Kidney epithelial cell (primary cell): Measurements from ENCODE around the gene TFDP3. TPM values are rescaled to one million over a fixed set of nuclear protein-coding genes. Genes with fewer than 3 reads are reported as not detected.

ENCODE experiments used
- DNase-seq: peaks from one replicate; pipeline ENCODE4 v3.0.0-alpha.2; 2010; ENCODE audit warnings: low read depth
- H3K27me3 ChIP-seq: 2 replicates; pipeline ENCODE4 v1.6.0; 2011; ENCODE audit warnings: low read length; ENCODE audit not compliant: control insufficient read depth, insufficient read depth
- H3K36me3 ChIP-seq: 2 replicates; pipeline ENCODE4 v1.5.1; 2011; ENCODE audit warnings: low read length; ENCODE audit not compliant: control insufficient read depth, insufficient read depth
- H3K4me3 ChIP-seq: 2 replicates; pipeline ENCODE4 v1.5.1; 2011; ENCODE audit warnings: low read depth, mild to moderate bottlenecking, control low read depth, low read length
- total RNA-seq: library from RNA; depleted of rRNA; stranded (reverse); fragments of >200 nt; gene quantifications from 2 replicates; pipeline ENCODE4 v1.2.3, GENCODE V29; 2015
- TF ChIP-seq, protein P1 (sequence below): IDR thresholded peaks from 2 replicates; pipeline ENCODE4 v1.5.1; 2011; ENCODE audit warnings: mild to moderate bottlenecking, moderate library complexity, low read length, control low read depth, inconsistent platforms; ENCODE audit not compliant: insufficient read depth, poor library complexity, severe bottlenecking

Gene TFDP3
- total RNA-seq, 1 donor from 2014 or later, result not detected

DNA sequence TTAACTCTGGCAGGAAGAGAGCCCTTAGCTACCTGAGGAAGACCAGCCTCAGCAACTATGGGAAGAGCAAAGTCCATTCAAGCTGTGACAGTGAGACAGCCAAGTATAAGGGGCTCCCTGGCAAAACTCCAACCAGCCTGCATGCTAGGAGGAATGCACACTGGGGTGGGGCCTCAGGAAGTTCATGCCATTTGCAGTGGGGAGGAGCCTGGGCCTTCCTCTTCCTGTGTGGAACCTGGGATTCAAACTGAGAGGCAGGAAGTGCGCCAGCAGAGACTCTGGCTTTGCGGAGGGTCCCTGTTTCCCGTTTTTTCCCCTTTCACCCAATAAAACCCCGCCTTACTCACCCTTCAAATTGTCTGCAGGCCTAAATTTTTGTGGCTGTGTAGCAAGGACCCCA, 33.0 kb downstream of the TFDP3 start:
- TF ChIP-seq, protein P1, sequence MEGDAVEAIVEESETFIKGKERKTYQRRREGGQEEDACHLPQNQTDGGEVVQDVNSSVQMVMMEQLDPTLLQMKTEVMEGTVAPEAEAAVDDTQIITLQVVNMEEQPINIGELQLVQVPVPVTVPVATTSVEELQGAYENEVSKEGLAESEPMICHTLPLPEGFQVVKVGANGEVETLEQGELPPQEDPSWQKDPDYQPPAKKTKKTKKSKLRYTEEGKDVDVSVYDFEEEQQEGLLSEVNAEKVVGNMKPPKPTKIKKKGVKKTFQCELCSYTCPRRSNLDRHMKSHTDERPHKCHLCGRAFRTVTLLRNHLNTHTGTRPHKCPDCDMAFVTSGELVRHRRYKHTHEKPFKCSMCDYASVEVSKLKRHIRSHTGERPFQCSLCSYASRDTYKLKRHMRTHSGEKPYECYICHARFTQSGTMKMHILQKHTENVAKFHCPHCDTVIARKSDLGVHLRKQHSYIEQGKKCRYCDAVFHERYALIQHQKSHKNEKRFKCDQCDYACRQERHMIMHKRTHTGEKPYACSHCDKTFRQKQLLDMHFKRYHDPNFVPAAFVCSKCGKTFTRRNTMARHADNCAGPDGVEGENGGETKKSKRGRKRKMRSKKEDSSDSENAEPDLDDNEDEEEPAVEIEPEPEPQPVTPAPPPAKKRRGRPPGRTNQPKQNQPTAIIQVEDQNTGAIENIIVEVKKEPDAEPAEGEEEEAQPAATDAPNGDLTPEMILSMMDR, result no peak
- no peak for DNase-seq
- H3K4me3 ChIP-seq, result no peak overlapping the region
- no peaks in the 10 kb centered on the region for H3K36me3 ChIP-seq
- H3K27me3 ChIP-seq, result no peaks in the 10 kb centered on the region

DNA sequence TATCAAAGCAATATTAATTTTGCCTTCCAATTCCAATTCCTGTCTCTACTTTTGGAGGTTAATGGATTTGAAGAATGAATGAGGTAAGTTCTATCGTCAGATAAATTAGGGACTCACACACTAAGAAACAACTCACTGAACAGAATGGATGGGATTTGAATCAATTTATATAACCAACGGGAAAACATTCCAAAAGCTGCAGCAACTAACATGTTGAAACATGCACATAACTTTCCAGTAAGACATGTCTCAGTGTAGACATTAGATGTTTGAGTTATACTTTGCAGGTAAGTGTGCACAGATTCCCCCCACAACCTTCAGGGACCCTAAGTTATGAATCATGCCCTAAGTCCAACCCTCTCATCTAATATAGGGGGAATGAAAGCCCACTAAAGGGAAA, 34.3 kb downstream of the TFDP3 start:
- Histone ChIP-seq H3K27me3 (no peaks in the 10 kb centered on the region), H3K36me3 (no peaks in the 10 kb centered on the region), H3K4me3 (no peak overlapping the region)
- TF ChIP-seq, protein P1, result no peak
- DNase-seq, result no peak

GRCh38 chrX:133179500-133179899, 38.7 kb downstream of the TFDP3 start:
- TF ChIP-seq, protein P1, result no peak
- no peak for DNase-seq
- Histone ChIP-seq H3K36me3 (no peaks in the 10 kb centered on the region), H3K27me3 (no peaks in the 10 kb centered on the region), H3K4me3 (no peak overlapping the region)

DNA sequence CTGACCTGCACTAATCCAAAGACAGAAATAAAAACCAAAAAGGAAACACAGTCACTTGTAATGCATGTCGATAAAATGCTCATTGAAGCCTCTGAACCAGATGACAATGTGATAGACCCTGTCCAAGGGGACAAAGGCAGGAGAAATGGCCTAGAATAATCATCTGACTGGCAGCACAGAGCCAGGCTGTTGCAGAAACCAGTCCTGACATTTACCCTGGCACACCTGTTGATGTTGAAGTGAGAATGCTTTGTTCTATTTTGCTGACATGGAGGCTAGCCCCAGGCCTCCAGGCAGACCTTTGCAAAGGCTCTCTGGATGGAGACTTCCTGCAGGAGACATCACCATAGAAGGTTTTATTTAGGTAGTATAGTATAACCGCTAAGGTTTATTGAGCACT, 41.0 kb downstream of the TFDP3 start:
- H3K4me3 ChIP-seq, result no peak overlapping the region
- H3K27me3 ChIP-seq, result no peaks in the 10 kb centered on the region
- no peak for DNase-seq
- no peaks in the 10 kb centered on the region for H3K36me3 ChIP-seq
- TF ChIP-seq, protein P1, result no peak

DNA sequence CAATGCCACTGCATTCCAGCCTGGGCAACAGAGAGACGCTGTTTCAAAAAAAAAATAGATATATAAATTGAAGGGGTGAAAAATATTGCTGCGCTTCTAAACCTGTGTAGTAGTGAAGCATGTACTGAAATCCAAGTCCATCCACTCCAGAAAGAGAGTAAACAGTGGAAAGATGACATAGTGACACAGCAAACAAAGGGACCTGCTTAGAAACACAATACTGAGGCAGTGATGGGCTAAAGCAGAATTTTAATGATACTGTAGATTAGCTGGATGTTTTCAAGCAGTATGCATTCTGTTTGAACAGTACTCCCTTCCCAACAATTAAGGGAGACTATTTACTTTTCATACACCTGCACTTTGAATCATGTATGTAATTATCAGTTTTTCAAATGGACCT, 42.5 kb downstream of the TFDP3 start:
- TF ChIP-seq, protein P1, result no peak
- H3K27me3 ChIP-seq, result no peaks in the 10 kb centered on the region
- H3K4me3 ChIP-seq, result no peak overlapping the region
- DNase-seq, result no peak
- H3K36me3 ChIP-seq, result no peaks in the 10 kb centered on the region

GRCh38 chrX:133175162-133175561, 43.0 kb downstream of the TFDP3 start:
- Histone ChIP-seq H3K36me3 (no peaks in the 10 kb centered on the region), H3K27me3 (no peaks in the 10 kb centered on the region), H3K4me3 (no peak overlapping the region)
- TF ChIP-seq, protein P1, result no peak
- no peak for DNase-seq
